WTC11 (cell line): Measurements from ENCODE around the gene MRPL11. TPM values are rescaled to one million over a fixed set of nuclear protein-coding genes. Genes with fewer than 3 reads are reported as not detected.
A peak's percentile ranks its signal among the peaks of the same experiment; 100 is the strongest.

Experiments
- ATAC-seq: fragments of 200-7000 bp; cut with Tn5 transposase; 2 replicates; pipeline ENCODE4 v1.10.0; 2021; ENCODE audit warnings: mild to moderate bottlenecking, moderate library complexity
- CTCF ChIA-PET: fragments of 300-600 bp; sonication (Branson Sonifier 250); formaldehyde crosslinking; loops from one replicate; lab custom pipeline; 2021; ENCODE audit warnings: antibody characterized with exemption; lab: Charles Lee
- POLR2A ChIA-PET: fragments of 350-600 bp; sonication (Branson Sonifier 250); formaldehyde crosslinking; loops from one replicate; lab custom pipeline; 2021; ENCODE audit warnings: antibody characterized with exemption; lab: Charles Lee
- DNase-seq: peaks from one replicate; pipeline ENCODE4 v3.0.0; 2021; ENCODE audit warnings: low spot score
- H3K27ac Mint-ChIP-seq: 2 replicates; pipeline ENCODE4 v1.8.0; 2021; ENCODE audit warnings: mixed read lengths
- H3K27me3 Mint-ChIP-seq: 2 replicates; pipeline ENCODE4 v1.8.0; 2021; ENCODE audit warnings: low read depth, mild to moderate bottlenecking, moderate library complexity, mixed read lengths
- H3K36me3 Mint-ChIP-seq: 2 replicates; pipeline ENCODE4 v1.8.0; 2021; ENCODE audit warnings: mixed read lengths
- H3K4me1 Mint-ChIP-seq: 2 replicates; pipeline ENCODE4 v1.8.0; 2022; ENCODE audit warnings: mixed read lengths
- H3K4me3 Mint-ChIP-seq: 2 replicates; pipeline ENCODE4 v1.8.0; 2021; ENCODE audit warnings: mild to moderate bottlenecking, moderate library complexity, mixed read lengths
- H3K9me3 Mint-ChIP-seq: 2 replicates; pipeline ENCODE4 v1.8.0; 2021; ENCODE audit warnings: mixed read lengths
- E2F5 ChIP-seq: sonication (generic); formaldehyde crosslinking; IDR thresholded peaks from 2 replicates; pipeline ENCODE4 v1.8.1; 2022; ENCODE audit warnings: mild to moderate bottlenecking, moderate library complexity, missing genetic modification reagents
- FOXK1 ChIP-seq: sonication (generic); formaldehyde crosslinking; IDR thresholded peaks from 2 replicates; pipeline ENCODE4 v1.8.0; 2022; ENCODE audit warnings: mild to moderate bottlenecking, moderate library complexity, missing genetic modification reagents
- HMGA2 ChIP-seq: fragments of 250-450 bp; sonication (Bioruptor Pico); IDR thresholded peaks from 2 replicates; pipeline ENCODE4 v1.4.0; 2021; ENCODE audit warnings: mild to moderate bottlenecking, moderate library complexity
- HMGXB4 ChIP-seq: sonication (generic); formaldehyde crosslinking; IDR thresholded peaks from 2 replicates; pipeline ENCODE4 v1.8.1; 2023; ENCODE audit warnings: mild to moderate bottlenecking, moderate library complexity, missing genetic modification reagents
- IRF1 ChIP-seq: sonication (generic); formaldehyde crosslinking; IDR thresholded peaks from 2 replicates; pipeline ENCODE4 v1.8.0; 2023; ENCODE audit warnings: missing genetic modification reagents
- JAZF1 ChIP-seq: fragments of 250-450 bp; sonication (Bioruptor Pico); IDR thresholded peaks from 2 replicates; pipeline ENCODE4 v1.9.0; 2021; ENCODE audit warnings: moderate library complexity, mild to moderate bottlenecking, inconsistent platforms
- JUN ChIP-seq: sonication (generic); formaldehyde crosslinking; IDR thresholded peaks from 2 replicates; pipeline ENCODE4 v1.8.0; 2023; ENCODE audit warnings: mild to moderate bottlenecking, missing genetic modification reagents
- NFATC4 ChIP-seq: fragments of 250-450 bp; sonication (Bioruptor Pico); IDR thresholded peaks from 2 replicates; pipeline ENCODE4 v1.9.0; 2021; ENCODE audit warnings: mild to moderate bottlenecking
- NFYB ChIP-seq: sonication (generic); formaldehyde crosslinking; conservative IDR thresholded peaks from 2 replicates; pipeline ENCODE4 v1.8.0; 2022; ENCODE audit warnings: low read depth, missing genetic modification reagents
- NR1H2 ChIP-seq: sonication (generic); formaldehyde crosslinking; IDR thresholded peaks from 2 replicates; pipeline ENCODE4 v1.9.0; 2021; ENCODE audit warnings: mild to moderate bottlenecking, moderate library complexity, missing genetic modification reagents
- NR3C1 ChIP-seq: sonication (generic); formaldehyde crosslinking; conservative IDR thresholded peaks from 2 replicates; pipeline ENCODE4 v1.8.1; 2023; ENCODE audit warnings: low read depth, mild to moderate bottlenecking, missing genetic modification reagents
- SMAD4 ChIP-seq: sonication (generic); formaldehyde crosslinking; IDR thresholded peaks from 2 replicates; pipeline ENCODE4 v1.8.0; 2022; ENCODE audit warnings: mild to moderate bottlenecking, missing genetic modification reagents
- SP1 ChIP-seq: sonication (generic); formaldehyde crosslinking; conservative IDR thresholded peaks from 2 replicates; pipeline ENCODE4 v1.8.1; 2022; ENCODE audit warnings: missing genetic modification reagents
- TEAD1 ChIP-seq: sonication (generic); formaldehyde crosslinking; IDR thresholded peaks from 2 replicates; pipeline ENCODE4 v1.8.0; 2022; ENCODE audit warnings: mild to moderate bottlenecking, missing genetic modification reagents
- TP53 ChIP-seq: sonication (generic); formaldehyde crosslinking; IDR thresholded peaks from 2 replicates; pipeline ENCODE4 v1.8.1; 2023; ENCODE audit warnings: mild to moderate bottlenecking, missing genetic modification reagents
- USF1 ChIP-seq: sonication (generic); formaldehyde crosslinking; IDR thresholded peaks from 2 replicates; pipeline ENCODE4 v1.8.0; 2022; ENCODE audit warnings: mild to moderate bottlenecking, missing genetic modification reagents
- ZNF121 ChIP-seq: sonication (generic); formaldehyde crosslinking; IDR thresholded peaks from 2 replicates; pipeline ENCODE4 v1.8.0; 2023; ENCODE audit warnings: missing genetic modification reagents
- ZNF281 ChIP-seq: sonication (generic); formaldehyde crosslinking; IDR thresholded peaks from 2 replicates; pipeline ENCODE4 v1.8.0; 2023; ENCODE audit warnings: mild to moderate bottlenecking, missing genetic modification reagents
- ZNF317 ChIP-seq: sonication (generic); formaldehyde crosslinking; IDR thresholded peaks from 2 replicates; pipeline ENCODE4 v1.8.1; 2023; ENCODE audit warnings: low read depth, mild to moderate bottlenecking, moderate library complexity, missing genetic modification reagents, borderline replicate concordance
- total RNA-seq: library from RNA; stranded (reverse); gene quantifications from 3 replicates; pipeline ENCODE4 v1.2.3, GENCODE V29; 2021
- TF ChIP-seq, protein P1 (sequence below): fragments of 250-450 bp; sonication (Bioruptor Pico); conservative IDR thresholded peaks from 2 replicates; pipeline ENCODE4 v1.9.0; 2021; ENCODE audit warnings: mild to moderate bottlenecking
- TF ChIP-seq, protein P2 (sequence below): sonication (generic); formaldehyde crosslinking; IDR thresholded peaks from 2 replicates; pipeline ENCODE4 v1.8.0; 2022; ENCODE audit warnings: mild to moderate bottlenecking, missing genetic modification reagents

The MRPL11 gene
- total RNA-seq, 1 experiment from 2014 or later: 137 TPM

DNA sequence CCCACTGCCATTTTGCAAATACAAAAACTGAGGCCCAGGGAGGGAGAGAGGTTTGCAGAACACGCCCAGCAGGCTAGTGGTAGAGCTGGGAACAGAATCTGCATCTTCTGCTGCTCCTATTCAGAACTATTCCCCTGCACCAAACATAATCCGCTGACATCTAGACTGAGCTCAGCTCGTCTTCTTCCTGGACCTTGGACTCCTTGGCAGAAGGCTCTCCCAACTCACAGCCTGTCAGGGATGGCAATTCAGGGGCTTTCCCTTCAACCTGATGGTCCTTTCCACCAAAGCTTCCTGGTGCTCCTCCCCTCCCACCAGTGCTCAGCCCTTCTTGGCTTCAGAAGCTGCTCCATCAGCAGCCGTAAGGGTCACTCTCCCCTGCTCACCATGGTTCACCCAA, 27.3 kb downstream of the MRPL11 start:
- POLR2A ChIA-PET: interaction anchor here (1.6 kb wide), 2 partner anchors 10 to 28 kb away, joined by 5 to 6 read pairs; partner anchors contain the start of gene MRPL11
- no peaks in the 10 kb centered on the region for H3K9me3 Mint-ChIP-seq
- CTCF ChIA-PET: interaction anchor here (0.7 to 4.1 kb wide), 7 partner anchors 10 to 84 kb away, joined by 3 to 36 read pairs (median 4); partner anchors contain the start of genes MRPL11 and NPAS4
- H3K4me1 Mint-ChIP-seq: peaks cover 29% of the 10 kb centered on the region
- H3K27ac Mint-ChIP-seq: no peak overlapping the region
- TF ChIP-seq SMAD4 (CRISPR knock-in tag): no peak
- TF ChIP-seq, protein P1, sequence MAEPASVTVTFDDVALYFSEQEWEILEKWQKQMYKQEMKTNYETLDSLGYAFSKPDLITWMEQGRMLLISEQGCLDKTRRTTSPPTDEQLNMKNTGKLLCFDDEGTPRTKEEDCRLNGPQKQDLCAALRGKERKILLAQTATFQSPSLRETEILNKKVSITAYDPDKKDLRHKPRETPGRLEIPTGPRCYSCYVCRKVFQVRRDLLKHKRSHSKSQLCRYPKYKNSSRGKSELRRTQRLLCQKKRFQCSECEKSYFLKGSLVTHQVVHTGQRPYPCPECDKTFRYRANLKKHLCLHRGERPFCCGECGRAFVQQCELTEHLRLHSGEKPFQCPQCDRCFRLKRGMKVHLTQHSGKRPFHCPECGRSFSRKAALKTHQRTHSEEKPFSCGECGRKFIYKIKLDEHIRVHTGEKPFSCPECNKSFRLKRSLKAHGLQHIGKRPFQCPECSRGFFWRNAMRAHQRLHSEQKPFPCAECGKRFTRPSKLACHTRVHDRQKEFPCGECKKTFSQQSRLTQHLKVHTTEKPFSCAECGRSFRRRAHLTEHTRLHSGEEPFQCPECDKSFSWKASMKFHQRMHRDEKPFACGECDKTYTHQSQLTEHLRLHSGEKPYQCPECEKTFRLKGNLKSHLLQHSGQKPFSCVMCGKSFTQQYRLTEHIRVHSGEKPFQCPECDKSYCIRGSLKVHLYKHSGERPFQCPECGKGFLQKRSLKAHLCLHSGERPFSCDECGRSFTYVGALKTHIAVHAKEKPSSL (CRISPR knock-in tag): no peak
- TF ChIP-seq IRF1: no peak
- TF ChIP-seq USF1 (CRISPR knock-in tag): no peak
- TF ChIP-seq JAZF1 (CRISPR knock-in tag): no peak
- TF ChIP-seq HMGXB4: no peak
- TF ChIP-seq NFATC4: no peak
- TF ChIP-seq ZNF317 (CRISPR knock-in tag): no peak
- no peak for TF ChIP-seq ZNF281 (CRISPR knock-in tag)
- no peak for ATAC-seq
- no peaks in the 10 kb centered on the region for H3K36me3 Mint-ChIP-seq
- peaks cover 19% of the 10 kb centered on the region for H3K27me3 Mint-ChIP-seq
- DNase-seq: no peak
- no peak overlapping the region for H3K4me3 Mint-ChIP-seq

GRCh38 chr11:66410191-66410590, 28.5 kb downstream of the MRPL11 start:
- Mint-ChIP-seq H3K27ac (no peak overlapping the region), H3K27me3 (peaks cover 27% of the 10 kb centered on the region), H3K4me3 (peak overlapping the region; percentile 49), H3K36me3 (no peaks in the 10 kb centered on the region), H3K4me1 (peaks cover 26% of the 10 kb centered on the region), H3K9me3 (no peaks in the 10 kb centered on the region)
- DNase-seq (no peak), ATAC-seq (no peak)
- ChIA-PET CTCF (interaction anchor here (0.9 to 4.1 kb wide), 9 partner anchors 8 to 268 kb away, joined by 3 to 51 read pairs (median 27); partner anchors contain the start of genes DPP3, MRPL11, NPAS4 and RBM4B), POLR2A (interaction anchor here (0.9 to 1.6 kb wide), 2 partner anchors 11 to 29 kb away, joined by 4 to 5 read pairs; partner anchors contain the start of genes MRPL11 and NPAS4)
- TF ChIP-seq NFYB (CRISPR knock-in tag) (no peak), E2F5 (no peak), SMAD4 (CRISPR knock-in tag) (no peak)

GRCh38 chr11:66409226-66409625, 29.4 kb downstream of the MRPL11 start:
- ATAC-seq: no peak; the same call in 1 of the 2 replicates
- no peak for DNase-seq
- H3K4me1 Mint-ChIP-seq: peaks cover 16% of the 10 kb centered on the region
- no peaks in the 10 kb centered on the region for H3K36me3 Mint-ChIP-seq
- peaks cover 34% of the 10 kb centered on the region for H3K27me3 Mint-ChIP-seq
- H3K27ac Mint-ChIP-seq: no peak overlapping the region
- POLR2A ChIA-PET: interaction anchor here (0.7 to 1.5 kb wide), 4 partner anchors 9 to 71 kb away, joined by 3 to 9 read pairs (median 6); partner anchors contain the start of genes DPP3 and NPAS4
- peak overlapping the region; percentile 47 for H3K4me3 Mint-ChIP-seq
- H3K9me3 Mint-ChIP-seq: no peaks in the 10 kb centered on the region
- CTCF ChIA-PET: interaction anchor here (0.9 to 4.1 kb wide), 16 partner anchors 8 to 269 kb away, joined by 3 to 51 read pairs (median 8); partner anchors contain the start of genes ACTN3, DPP3, MRPL11 and NPAS4
- TF ChIP-seq ZNF121 (CRISPR knock-in tag): no peak
- TF ChIP-seq TP53 (CRISPR knock-in tag): no peak
- TF ChIP-seq, protein P2, sequence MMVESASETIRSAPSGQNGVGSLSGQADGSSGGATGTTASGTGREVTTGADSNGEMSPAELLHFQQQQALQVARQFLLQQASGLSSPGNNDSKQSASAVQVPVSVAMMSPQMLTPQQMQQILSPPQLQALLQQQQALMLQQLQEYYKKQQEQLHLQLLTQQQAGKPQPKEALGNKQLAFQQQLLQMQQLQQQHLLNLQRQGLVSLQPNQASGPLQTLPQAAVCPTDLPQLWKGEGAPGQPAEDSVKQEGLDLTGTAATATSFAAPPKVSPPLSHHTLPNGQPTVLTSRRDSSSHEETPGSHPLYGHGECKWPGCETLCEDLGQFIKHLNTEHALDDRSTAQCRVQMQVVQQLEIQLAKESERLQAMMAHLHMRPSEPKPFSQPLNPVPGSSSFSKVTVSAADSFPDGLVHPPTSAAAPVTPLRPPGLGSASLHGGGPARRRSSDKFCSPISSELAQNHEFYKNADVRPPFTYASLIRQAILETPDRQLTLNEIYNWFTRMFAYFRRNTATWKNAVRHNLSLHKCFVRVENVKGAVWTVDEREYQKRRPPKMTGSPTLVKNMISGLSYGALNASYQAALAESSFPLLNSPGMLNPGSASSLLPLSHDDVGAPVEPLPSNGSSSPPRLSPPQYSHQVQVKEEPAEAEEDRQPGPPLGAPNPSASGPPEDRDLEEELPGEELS (CRISPR knock-in tag): no peak
- TF ChIP-seq JUN (CRISPR knock-in tag): no peak
- TF ChIP-seq HMGA2 (CRISPR knock-in tag): no peak
- no peak for TF ChIP-seq NR3C1
- TF ChIP-seq TEAD1 (CRISPR knock-in tag): no peak
- no peak for TF ChIP-seq NR1H2 (CRISPR knock-in tag)
- no peak for TF ChIP-seq SP1 (CRISPR knock-in tag)
- no peak for TF ChIP-seq FOXK1 (CRISPR knock-in tag)
